NCI-H128 (cell line): ENCODE measurements around the gene TDRD12.

Experiments used
- DNase-seq: peaks from one replicate; lab custom pipeline; 2025; ENCODE audit not compliant: unreplicated experiment; lab: John Stamatoyannopoulos, UW

Gene TDRD12

GRCh38 chr19:32809254-32809653 is 89.7 kb downstream of the TDRD12 start:
- DNase-seq = no peak

GRCh38 chr19:32809754-32810153 is 90.2 kb downstream of the TDRD12 start:
- DNase-seq = no peak

- no peak for DNase-seq
Measured at GRCh38 chr19:32810452-32810851, 90.9 kb downstream of the TDRD12 start.

- DNase-seq = no peak
Measured at GRCh38 chr19:32811151-32811550, 91.6 kb downstream of the TDRD12 start.

- DNase-seq = no peak
Measured at GRCh38 chr19:32812036-32812435, 92.5 kb downstream of the TDRD12 start.

- no peak for DNase-seq
Measured at GRCh38 chr19:32812571-32812970, 93.0 kb downstream of the TDRD12 start.

GRCh38 chr19:32813862-32814425 is 94.4 kb downstream of the TDRD12 start:
- no peak for DNase-seq

GRCh38 chr19:32814624-32815023 is 95.1 kb downstream of the TDRD12 start:
- no peak for DNase-seq

- DNase-seq = no peak
Measured at GRCh38 chr19:32816555-32817099, 97.1 kb downstream of the TDRD12 start.

- no peak for DNase-seq
Measured at GRCh38 chr19:32817569-32818476, 98.3 kb downstream of the TDRD12 start.

- no peak for DNase-seq
Measured at GRCh38 chr19:32818536-32818935, 99.0 kb downstream of the TDRD12 start.

- DNase-seq = no peak
Measured at GRCh38 chr19:32819419-32820400, 100.1 kb downstream of the TDRD12 start.

- no peak for DNase-seq
Measured at GRCh38 chr19:32822916-32823746, 103.6 kb downstream of the TDRD12 start.

- no peak for DNase-seq
Measured at GRCh38 chr19:32823747-32824102, 104.2 kb downstream of the TDRD12 start.

- no peak for DNase-seq
Measured at GRCh38 chr19:32824191-32824751, 104.7 kb downstream of the TDRD12 start.

- DNase-seq = no peak
Measured at GRCh38 chr19:32824916-32825608, 105.5 kb downstream of the TDRD12 start.

GRCh38 chr19:32828139-32828538 is 108.6 kb downstream of the TDRD12 start:
- no peak for DNase-seq

GRCh38 chr19:32828643-32829344 is 109.2 kb downstream of the TDRD12 start:
- no peak for DNase-seq
